Ishikawa (cell line): ENCODE data around the gene FIGN.

Experiments
- CEBPB ChIP-seq: IDR thresholded peaks from 2 replicates; pipeline ENCODE4 v1.6.1; 2012
- CREB1 ChIP-seq: IDR thresholded peaks from 2 replicates; pipeline ENCODE4 v1.6.1; 2012; ENCODE audit warnings: low read depth
- EGR1 ChIP-seq: IDR thresholded peaks from 2 replicates; pipeline ENCODE4 v1.6.1; 2012
- EP300 ChIP-seq: IDR thresholded peaks from 2 replicates; pipeline ENCODE4 v1.6.1; 2012; ENCODE audit warnings: borderline replicate concordance
- FOXM1 ChIP-seq: IDR thresholded peaks from 2 replicates; pipeline ENCODE4 v1.6.1; 2012; ENCODE audit warnings: low read depth, borderline replicate concordance
- MAX ChIP-seq: IDR thresholded peaks from 2 replicates; pipeline ENCODE4 v1.6.1; 2012
- NFIC ChIP-seq: IDR thresholded peaks from 2 replicates; pipeline ENCODE4 v1.6.1; 2012
- RAD21 ChIP-seq: IDR thresholded peaks from 2 replicates; pipeline ENCODE4 v1.6.1; 2012; ENCODE audit warnings: low read depth
- REST ChIP-seq: IDR thresholded peaks from 2 replicates; pipeline ENCODE4 v1.6.1; 2012; ENCODE audit warnings: low read depth, mild to moderate bottlenecking
- TAF1 ChIP-seq: IDR thresholded peaks from 2 replicates; pipeline ENCODE4 v1.6.1; 2012; ENCODE audit warnings: low read depth, mild to moderate bottlenecking
- TCF12 ChIP-seq: IDR thresholded peaks from 2 replicates; pipeline ENCODE4 v1.6.1; 2012; ENCODE audit warnings: low read depth
- TEAD4 ChIP-seq: IDR thresholded peaks from 2 replicates; pipeline ENCODE4 v1.6.1; 2012
- YY1 ChIP-seq: IDR thresholded peaks from 2 replicates; pipeline ENCODE4 v1.6.1; 2012; ENCODE audit warnings: low read depth
- ZBTB7A ChIP-seq: IDR thresholded peaks from 2 replicates; pipeline ENCODE4 v1.6.1; 2012; ENCODE audit warnings: low read depth
- TF ChIP-seq, protein P1 (sequence below): IDR thresholded peaks from 2 replicates; pipeline ENCODE4 v1.6.1; 2012

FIGN gene

GRCh38 chr2:163573652-163574051 lies 162.2 kb downstream of the FIGN start:
- TF ChIP-seq TEAD4 = peak; percentile 84
- peak; percentile 70 for TF ChIP-seq NFIC
- TF ChIP-seq TAF1 = no peak
- no peak for TF ChIP-seq EGR1
- TF ChIP-seq TCF12 = 0 out of 2 replicates have a peak, but pooled peaks have one; percentile 20
- no peak for TF ChIP-seq CREB1

DNA sequence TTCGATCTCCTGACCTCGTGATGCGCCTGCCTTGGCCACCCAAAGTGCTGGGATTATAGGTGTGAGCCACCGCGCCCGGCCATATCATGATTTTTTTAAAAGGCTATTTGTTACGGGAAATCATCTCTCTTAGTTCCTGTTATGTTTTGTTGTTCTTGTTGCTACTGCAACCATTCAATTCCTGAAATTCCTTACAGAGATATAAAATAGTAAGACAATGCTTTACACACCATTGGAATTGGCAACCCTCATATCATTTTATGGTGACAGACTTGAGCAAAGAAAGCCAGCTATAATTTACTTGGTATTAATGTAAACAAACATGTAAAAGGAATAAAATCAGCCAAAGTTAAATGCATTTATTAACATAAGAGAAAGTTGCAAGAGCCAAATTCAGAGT lies 163.0 kb downstream of the FIGN start:
- no peak for TF ChIP-seq RAD21

DNA sequence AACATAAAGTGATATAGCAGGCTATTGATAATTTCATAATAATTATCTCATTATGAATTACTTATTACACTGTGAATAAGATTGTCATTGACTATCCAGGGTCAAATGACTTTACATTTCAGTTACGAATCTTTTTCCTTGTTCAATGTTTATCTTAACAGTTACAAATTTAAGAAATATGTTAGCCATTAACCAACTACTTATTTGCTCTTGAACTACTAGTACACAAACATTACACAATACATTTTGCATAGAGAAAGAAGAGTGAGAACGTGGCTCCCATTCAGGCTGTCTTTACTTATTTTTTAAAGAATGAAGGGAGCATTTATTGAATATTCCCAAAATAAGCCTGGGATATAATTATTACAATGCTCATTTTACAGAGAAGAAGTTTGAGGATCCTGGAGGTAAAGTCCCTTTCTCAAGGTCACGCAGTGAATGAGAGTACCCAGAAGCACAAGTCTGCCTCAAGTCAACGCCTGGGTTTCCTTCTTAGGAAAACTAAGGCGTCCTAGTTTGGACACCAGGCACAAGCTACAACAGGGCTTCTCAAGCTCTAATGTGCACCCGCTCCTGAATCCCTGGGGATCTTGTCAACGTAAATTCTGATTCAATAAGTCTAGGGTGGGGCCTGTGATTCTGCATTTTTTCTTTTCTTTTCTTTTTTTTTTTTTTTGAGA lies 164.2 kb downstream of the FIGN start:
- TF ChIP-seq FOXM1 (no peak), EGR1 (no peak), YY1 (no peak), TAF1 (no peak), ZBTB7A (no peak), CREB1 (no peak), RAD21 (no peak), MAX (no peak), EP300 (no peak), TEAD4 (no peak), NFIC (no peak), TCF12 (no peak), REST (no peak), CEBPB (no peak)
- TF ChIP-seq, protein P1, sequence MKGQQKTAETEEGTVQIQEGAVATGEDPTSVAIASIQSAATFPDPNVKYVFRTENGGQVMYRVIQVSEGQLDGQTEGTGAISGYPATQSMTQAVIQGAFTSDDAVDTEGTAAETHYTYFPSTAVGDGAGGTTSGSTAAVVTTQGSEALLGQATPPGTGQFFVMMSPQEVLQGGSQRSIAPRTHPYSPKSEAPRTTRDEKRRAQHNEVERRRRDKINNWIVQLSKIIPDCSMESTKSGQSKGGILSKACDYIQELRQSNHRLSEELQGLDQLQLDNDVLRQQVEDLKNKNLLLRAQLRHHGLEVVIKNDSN = no peak

DNA sequence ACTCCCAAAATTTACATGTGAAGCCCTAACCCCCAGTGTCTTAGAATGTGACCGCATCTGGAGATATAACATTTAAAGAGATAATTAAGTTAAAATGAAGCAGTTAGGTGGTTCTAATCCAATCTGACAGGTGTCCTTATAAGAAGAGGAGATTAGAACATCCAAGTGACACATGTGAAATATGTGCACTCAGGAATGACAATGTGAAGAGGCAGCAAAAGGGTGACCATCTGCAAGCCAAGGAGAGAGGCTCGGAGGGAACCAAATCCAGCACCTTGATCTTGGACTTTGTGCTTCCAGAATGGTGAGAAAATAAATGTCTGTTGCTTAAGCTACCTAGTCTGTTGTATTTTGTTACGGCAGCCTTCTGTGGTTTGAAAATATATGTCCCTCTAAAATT lies 165.4 kb downstream of the FIGN start:
- TF ChIP-seq EP300 (no peak), TAF1 (no peak), ZBTB7A (no peak), CREB1 (no peak), EGR1 (no peak), FOXM1 (no peak), TCF12 (no peak), MAX (no peak), RAD21 (no peak), REST (no peak), YY1 (no peak), TEAD4 (no peak), CEBPB (no peak), NFIC (no peak)
- TF ChIP-seq, protein P1 = no peak

GRCh38 chr2:163565192-163565591 lies 170.6 kb downstream of the FIGN start:
- TF ChIP-seq EGR1 (no peak), NFIC (no peak), TAF1 (no peak), TEAD4 (no peak), REST (no peak), YY1 (no peak), CEBPB (no peak), FOXM1 (no peak), ZBTB7A (no peak), RAD21 (no peak), MAX (no peak), CREB1 (no peak), EP300 (no peak)
- TF ChIP-seq, protein P1 = no peak
